ENCODE measurements around the gene SRGAP3. TPM values are rescaled to one million over a fixed set of nuclear protein-coding genes. Genes with fewer than 3 reads are reported as not detected.

Gene SRGAP3
- total RNA-seq, 2 donors from 2014 or later: 1.7 to 3.4 TPM

DNA sequence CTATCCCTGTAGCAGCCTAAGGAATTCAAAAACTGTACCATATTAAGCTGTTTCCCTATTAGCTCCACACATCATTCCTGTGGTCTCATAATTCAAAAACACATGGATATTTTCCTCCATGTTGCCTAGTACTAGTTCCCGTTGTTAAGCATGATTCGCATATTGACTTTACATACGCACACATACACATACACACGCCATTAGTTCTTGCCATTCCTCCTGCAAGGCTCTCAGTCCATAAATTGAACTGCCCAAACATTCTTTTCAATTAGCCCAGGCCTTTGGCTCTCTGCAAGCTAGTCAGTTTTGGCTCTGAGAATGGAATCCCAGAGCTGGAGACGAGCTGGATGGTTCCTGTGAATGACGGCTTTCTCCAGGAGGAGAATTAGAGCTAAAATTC, 229.0 kb downstream of the SRGAP3 start:
- no peak for DNase-seq (ENCODE audit: low spot score)
- intact Hi-C loops (cut with DNase I): no loop called here

DNA sequence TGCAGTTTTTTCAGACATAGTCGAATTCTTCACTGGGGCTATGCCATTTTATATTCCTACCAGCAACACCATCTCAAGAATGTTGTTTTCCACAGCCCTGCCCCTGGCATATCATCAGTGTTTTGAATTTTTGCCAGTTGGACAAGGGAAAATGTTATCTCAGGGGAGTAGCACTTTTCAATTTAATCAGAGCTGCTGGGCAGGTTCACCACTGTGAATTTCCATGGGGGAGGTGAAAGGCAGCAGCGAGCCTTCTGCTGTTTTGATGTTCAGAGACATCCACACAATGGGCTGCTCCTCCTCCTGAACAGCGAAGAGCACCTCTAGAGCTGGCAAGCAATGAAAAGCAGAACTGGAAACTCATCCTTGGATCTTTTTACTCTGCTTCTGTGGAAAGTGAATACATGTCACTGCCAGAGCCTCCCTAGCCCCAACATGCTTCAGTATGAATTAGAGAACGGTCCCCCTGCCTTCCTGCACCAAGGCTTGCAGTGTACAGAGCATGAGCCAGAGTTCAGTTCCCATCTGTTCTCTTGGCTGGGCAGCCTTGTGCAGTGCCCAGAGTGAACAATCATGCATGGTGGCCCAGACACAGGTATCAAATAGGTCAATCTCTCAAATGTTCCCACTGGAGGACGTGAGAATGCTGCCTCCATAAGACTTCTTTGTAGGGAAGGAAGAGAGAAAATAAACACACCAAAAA, 230.0 kb downstream of the SRGAP3 start:
- DNase-seq (ENCODE audit: low spot score): no peak
- intact Hi-C loops (cut with DNase I): no loop called here

- DNase-seq (ENCODE audit: low spot score): no peak
- intact Hi-C loops (cut with DNase I): no loop called here
These were observed 234.2 kb downstream of the SRGAP3 start for GRCh38 chr3:9015250-9015649.

- intact Hi-C loops (cut with DNase I): no loop called here
These were observed 235.5 kb downstream of the SRGAP3 start for GRCh38 chr3:9013782-9014563.

GRCh38 chr3:9012521-9012920, 236.9 kb downstream of the SRGAP3 start:
- intact Hi-C loops (cut with DNase I): no loop called here
- DNase-seq (ENCODE audit: low spot score): no peak

More at GRCh38 chr3:9013782-9014563, 235.5 kb downstream of the SRGAP3 start:
- no peak for DNase-seq (ENCODE audit: low spot score)

GRCh38 chr3:9009976-9010545, 239.4 kb downstream of the SRGAP3 start:
- no peak for DNase-seq (ENCODE audit: low spot score)
- intact Hi-C loops (cut with DNase I): no loop called here

DNA sequence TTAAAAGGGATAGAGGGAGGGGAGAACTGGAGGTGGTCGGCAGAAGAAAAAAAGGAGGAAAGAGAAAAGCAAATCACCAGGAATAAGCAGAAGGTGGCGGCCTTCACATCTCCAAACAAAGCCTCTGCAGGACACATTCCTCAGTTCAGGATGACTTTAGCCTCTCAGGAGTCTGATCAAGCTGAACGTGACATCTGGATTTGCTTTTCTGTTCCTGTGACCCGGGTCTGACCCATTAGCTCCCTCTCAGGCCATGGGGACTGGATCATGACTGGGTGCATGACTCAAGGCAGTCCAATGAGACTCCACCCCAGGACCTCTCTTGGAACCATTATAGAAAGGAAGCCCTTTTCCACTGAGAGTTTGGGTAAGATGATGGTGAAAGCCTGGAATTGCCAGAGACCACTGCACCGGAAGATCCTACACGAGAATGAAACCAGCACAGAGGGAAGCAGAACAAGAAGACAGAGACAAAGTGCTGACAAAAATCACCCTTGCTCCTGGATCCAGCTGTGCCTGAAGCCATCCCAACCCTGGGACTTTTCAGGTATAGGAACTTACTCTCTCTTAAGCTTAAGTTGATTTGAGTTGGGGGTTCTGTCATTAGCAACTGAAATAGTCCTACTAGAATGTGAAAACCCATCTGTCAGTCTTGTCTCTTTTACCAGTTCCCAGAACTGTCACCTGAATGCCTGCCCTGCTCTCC, 240.7 kb downstream of the SRGAP3 start:
- intact Hi-C loops (cut with DNase I): no loop called here
- no peak for DNase-seq (ENCODE audit: low spot score)

GRCh38 chr3:9007928-9008327, 241.5 kb downstream of the SRGAP3 start:
- intact Hi-C loops (cut with DNase I): no loop called here
- no peak for DNase-seq (ENCODE audit: low spot score)

GRCh38 chr3:9007213-9007612, 242.2 kb downstream of the SRGAP3 start:
- intact Hi-C loops (cut with DNase I): no loop called here
- DNase-seq (ENCODE audit: low spot score): no peak

- intact Hi-C loops (cut with DNase I): no loop called here
- no peak for DNase-seq (ENCODE audit: low spot score)
These were observed 249.4 kb downstream of the SRGAP3 start for GRCh38 chr3:9000041-9000440.

DNA sequence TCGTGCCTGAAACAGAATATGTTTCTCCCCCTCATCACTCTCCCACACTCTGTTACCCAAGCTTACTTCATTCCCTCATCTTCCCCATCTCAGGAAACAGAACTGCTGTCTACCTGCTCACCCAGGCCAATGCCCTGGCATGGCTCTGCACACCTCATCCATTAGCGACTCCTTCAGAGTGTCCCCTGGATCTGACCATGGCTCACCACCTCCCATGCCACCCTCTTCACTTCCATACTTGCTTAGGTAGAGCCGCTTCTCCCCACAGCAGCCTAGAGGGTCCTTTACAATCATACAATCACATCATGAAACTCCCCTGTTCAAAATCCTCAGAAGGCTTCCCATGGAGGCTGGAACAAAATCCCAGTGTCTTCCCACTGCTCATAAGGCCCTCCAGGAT, 252.3 kb downstream of the SRGAP3 start:
- no peak for DNase-seq (ENCODE audit: low spot score)
- intact Hi-C loops (cut with DNase I): loop anchor here in 1 of 2 donors (10.0 kb wide), 1 partner anchor 68 kb away; no protein-coding TSS in a partner anchor

DNA sequence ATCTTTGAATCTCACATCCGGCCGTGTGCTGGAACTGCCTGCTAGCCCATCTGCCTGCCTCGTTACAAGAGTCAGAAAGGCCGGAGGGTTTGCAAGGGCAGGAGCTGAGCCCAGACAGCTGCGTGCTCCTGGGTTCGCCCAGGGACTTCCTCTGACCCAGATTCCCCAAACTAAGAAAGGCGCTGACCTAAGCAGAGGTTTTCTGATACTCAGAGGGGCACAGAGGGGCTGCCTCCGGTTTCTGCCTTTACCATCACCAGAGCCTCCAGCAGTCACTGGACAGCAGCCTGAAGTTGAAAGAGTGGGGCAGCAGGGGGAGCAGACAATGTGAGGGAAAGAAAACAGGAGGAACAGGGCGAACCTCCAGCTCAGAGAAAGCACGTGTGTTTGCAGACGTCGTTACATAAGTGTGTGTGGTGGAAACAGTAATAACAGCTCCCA, 252.7 kb downstream of the SRGAP3 start:
- intact Hi-C loops (cut with DNase I): loop anchor here in 1 of 2 donors (10.0 kb wide), 1 partner anchor 68 kb away; no protein-coding TSS in a partner anchor
- no peak for DNase-seq (ENCODE audit: low spot score)

- intact Hi-C loops (cut with DNase I): loop anchor here in 1 of 2 donors (10.0 kb wide), 1 partner anchor 69 kb away; no protein-coding TSS in a partner anchor
- DNase-seq (ENCODE audit: low spot score): no peak
These were observed 253.2 kb downstream of the SRGAP3 start for GRCh38 chr3:8996216-8996615.

GRCh38 chr3:8994226-8994625, 255.2 kb downstream of the SRGAP3 start:
- intact Hi-C loops (cut with DNase I): loop anchor here (5.0 to 10.0 kb wide), 2 partner anchors 68 to 71 kb away; no protein-coding TSS in a partner anchor
- DNase-seq (ENCODE audit: low spot score): no peak

- intact Hi-C loops (cut with DNase I): loop anchor here (5.0 to 10.0 kb wide), 2 partner anchors 69 to 71 kb away; no protein-coding TSS in a partner anchor
- DNase-seq (ENCODE audit: low spot score): no peak
These were observed 256.1 kb downstream of the SRGAP3 start for GRCh38 chr3:8993331-8993730.

- intact Hi-C loops (cut with DNase I): loop anchor here (5.0 to 10.0 kb wide), 2 partner anchors 69 to 72 kb away; no protein-coding TSS in a partner anchor
- DNase-seq (ENCODE audit: low spot score): no peak
These were observed 256.6 kb downstream of the SRGAP3 start for GRCh38 chr3:8992854-8993253.

DNA sequence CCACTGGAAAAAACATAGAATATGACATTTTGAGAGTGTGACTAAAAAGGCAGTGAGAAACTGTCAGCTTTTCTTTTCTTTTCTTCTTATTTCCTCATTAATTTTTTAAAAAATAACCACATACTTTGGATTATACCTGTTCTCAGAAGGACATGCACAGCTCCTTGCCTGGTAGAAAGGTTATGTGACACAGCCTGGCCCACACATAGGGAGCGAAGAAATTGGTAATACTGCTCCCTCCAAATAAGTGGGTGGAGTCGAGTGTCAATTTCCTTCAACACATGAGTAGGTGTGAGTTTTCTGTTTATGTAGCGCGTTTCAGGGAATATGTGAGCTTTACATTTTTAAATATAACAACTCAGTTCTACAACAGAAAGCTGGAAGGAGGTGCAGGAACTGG, 257.2 kb downstream of the SRGAP3 start:
- intact Hi-C loops (cut with DNase I): loop anchor here (5.0 to 10.0 kb wide), 2 partner anchors 70 to 73 kb away; no protein-coding TSS in a partner anchor
- no peak for DNase-seq (ENCODE audit: low spot score)

DNA sequence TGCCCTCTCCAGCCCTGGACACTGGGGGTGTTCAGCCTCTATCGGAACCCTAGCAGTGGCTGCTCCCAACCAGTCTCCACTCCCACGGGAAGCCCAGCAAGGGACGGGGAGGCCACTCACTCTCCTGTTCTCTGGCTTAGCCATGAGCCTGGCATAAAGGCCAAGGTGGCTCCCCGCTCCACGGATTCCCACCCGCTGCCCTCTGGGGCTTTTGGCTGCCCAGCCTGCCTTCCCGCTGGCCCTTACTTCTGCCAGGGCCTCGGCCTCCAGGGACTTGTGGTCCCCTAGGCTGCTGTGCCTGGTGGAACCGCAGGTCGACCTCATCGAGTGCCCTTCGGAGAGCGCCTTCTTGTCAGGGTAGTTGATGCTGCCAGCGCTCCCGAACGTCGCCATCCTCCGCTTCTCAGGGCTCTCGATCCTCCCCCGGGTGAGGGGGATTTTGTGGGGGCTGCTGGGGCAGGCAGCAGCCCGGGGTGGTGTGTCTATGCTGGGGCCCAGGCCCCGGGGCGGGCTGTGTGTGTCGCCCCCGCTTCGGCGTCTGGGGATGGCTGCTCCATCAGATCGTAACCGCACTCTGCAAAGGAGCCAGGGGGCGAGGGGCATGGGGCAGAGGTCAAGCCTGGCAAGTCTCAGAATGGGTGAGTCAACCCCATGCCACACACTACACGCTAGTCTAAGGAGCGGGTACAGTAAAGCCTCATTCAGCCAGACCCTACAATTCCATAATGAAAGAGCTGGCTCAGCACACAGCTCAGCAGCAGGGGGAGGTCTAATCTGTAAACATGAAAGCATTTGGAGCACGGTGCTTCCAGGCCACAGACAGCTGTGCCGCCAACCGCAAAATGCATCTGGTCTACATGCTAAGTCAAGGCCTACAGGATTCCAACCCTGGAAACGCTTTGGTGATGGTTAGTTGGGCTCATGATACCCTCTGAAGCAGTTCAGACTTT, 258.9 kb downstream of the SRGAP3 start:
- DNase-seq (ENCODE audit: low spot score): no peak
- intact Hi-C loops (cut with DNase I): loop anchor here (5.0 to 10.0 kb wide), 2 partner anchors 72 to 74 kb away; no protein-coding TSS in a partner anchor
